ENCODE data around the gene ACTR3.

DNA sequence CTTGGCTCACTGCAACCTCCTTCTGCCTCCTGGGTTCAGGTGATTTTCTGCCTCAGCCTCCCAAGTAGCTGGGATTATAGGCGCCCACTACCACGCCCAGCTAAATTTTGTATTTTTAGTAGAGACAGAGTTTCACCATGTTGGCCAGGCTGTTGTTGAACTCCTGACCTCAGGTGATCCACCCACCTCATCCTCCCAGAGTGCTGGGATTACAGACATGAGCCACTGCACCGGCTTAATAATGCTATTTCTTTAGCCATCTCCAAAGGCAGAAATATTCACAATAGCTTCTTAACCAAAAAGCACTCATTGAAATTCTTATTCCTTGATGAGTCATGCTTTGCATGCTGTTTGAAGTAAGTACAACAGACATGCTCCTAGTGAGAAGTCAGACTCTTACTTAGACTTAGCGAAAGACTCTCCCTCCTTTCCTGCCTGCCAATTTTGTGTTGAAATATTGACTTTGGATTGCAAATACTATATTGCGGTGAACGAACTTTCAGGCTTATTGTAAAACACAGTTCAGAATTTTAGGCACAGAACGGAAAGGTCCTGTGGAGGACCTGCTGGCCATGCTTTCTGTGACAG is 4.4 kb downstream of the ACTR3 start:
- TF ChIP-seq EZH2 (IDR thresholded peaks at IDR 0.05; ENCODE audit: insufficient read depth, poor library complexity, severe bottlenecking) (no peak), EZH2phosphoT487 (IDR thresholded peaks at IDR 0.05; ENCODE audit: insufficient read depth, low read depth) (no peak)

All from GM23248 (cell line).